Uterus (tissue), 2 donors: ENCODE results near the gene XKR7.

Experiments
- POLR2A ChIP-seq, 2 donors: fragments of 450-650 bp; IDR thresholded peaks; one replicate each; pipeline ENCODE4 v1.6.1; 2016; ENCODE audit warnings: antibody characterized with exemption in 2 of 2, mild to moderate bottlenecking in 1 of 2, moderate library complexity in 1 of 2
- TF ChIP-seq, protein P1 (sequence below), 4 experiments: fragments of 200-600 bp in 2 of 4; fragments of 450-650 bp in 2 of 4; sonication (generic) in 2 of 4; IDR thresholded peaks; one replicate each; pipeline ENCODE4 v1.5.1; 2016 to 2019; ENCODE audit warnings: antibody characterized with exemption in 4 of 4, mild to moderate bottlenecking in 2 of 4, moderate library complexity in 1 of 4

DNA sequence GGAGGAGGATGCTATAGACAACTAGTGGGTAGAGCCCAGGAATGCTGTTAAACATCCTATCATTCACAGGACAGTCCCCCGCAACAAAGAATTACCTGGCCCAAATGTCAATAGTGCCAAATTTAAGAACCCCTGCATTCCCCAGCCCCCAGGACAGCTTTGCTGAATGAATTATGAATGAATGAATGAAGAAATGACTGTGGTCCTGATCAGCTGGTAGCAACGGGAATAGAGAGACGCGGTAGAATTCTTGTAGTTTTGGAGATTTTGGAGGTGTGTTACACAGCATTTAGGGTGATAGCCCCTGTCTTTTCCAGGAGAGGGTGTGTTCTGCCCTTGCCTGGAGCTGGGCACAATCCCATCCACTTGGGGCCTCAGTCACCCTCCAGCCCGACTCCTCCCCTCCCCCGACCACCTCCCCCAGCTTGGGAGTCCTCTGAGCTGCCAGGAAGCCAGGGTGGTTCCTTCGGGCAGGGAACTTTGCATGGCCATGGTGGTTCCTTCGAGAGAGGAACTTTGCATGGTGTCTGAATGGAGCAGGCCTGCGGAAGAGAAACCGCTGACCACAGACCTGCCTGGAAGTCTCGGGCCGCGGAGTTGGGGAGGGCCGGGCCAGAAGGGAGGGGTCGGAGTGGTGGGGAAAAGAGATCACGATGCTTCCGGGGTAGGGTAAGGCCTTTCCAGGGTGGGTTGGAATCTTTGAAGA lies 83.1 kb downstream of the XKR7 start:
- TF ChIP-seq, protein P1, sequence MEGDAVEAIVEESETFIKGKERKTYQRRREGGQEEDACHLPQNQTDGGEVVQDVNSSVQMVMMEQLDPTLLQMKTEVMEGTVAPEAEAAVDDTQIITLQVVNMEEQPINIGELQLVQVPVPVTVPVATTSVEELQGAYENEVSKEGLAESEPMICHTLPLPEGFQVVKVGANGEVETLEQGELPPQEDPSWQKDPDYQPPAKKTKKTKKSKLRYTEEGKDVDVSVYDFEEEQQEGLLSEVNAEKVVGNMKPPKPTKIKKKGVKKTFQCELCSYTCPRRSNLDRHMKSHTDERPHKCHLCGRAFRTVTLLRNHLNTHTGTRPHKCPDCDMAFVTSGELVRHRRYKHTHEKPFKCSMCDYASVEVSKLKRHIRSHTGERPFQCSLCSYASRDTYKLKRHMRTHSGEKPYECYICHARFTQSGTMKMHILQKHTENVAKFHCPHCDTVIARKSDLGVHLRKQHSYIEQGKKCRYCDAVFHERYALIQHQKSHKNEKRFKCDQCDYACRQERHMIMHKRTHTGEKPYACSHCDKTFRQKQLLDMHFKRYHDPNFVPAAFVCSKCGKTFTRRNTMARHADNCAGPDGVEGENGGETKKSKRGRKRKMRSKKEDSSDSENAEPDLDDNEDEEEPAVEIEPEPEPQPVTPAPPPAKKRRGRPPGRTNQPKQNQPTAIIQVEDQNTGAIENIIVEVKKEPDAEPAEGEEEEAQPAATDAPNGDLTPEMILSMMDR (IDR thresholded peaks at IDR 0.05): no peak
- TF ChIP-seq POLR2A (IDR thresholded peaks at IDR 0.05): no peak
